ENCODE results near the gene RAB9A.

The RAB9A gene

GRCh38 chrX:13747836-13748235 is 58.9 kb downstream of the RAB9A start:
- no peak for DNase-seq (ENCODE audit: low read depth, low spot score)

GRCh38 chrX:13748486-13748885 is 59.6 kb downstream of the RAB9A start:
- no peak for DNase-seq (ENCODE audit: low read depth, low spot score)

GRCh38 chrX:13750204-13750603 is 61.3 kb downstream of the RAB9A start:
- no peak for DNase-seq (ENCODE audit: low read depth, low spot score)

- DNase-seq (ENCODE audit: low read depth, low spot score): no peak
These were observed 61.9 kb downstream of the RAB9A start for GRCh38 chrX:13750812-13751211.

GRCh38 chrX:13752141-13752540 is 63.2 kb downstream of the RAB9A start:
- DNase-seq (ENCODE audit: low read depth, low spot score): no peak

GRCh38 chrX:13752646-13753045 is 63.7 kb downstream of the RAB9A start:
- DNase-seq (ENCODE audit: low read depth, low spot score): no peak

GRCh38 chrX:13754765-13755164 is 65.8 kb downstream of the RAB9A start:
- no peak for DNase-seq (ENCODE audit: low read depth, low spot score)

GRCh38 chrX:13755254-13755653 is 66.3 kb downstream of the RAB9A start:
- no peak for DNase-seq (ENCODE audit: low read depth, low spot score)

GRCh38 chrX:13756381-13756780 is 67.5 kb downstream of the RAB9A start:
- no peak for DNase-seq (ENCODE audit: low read depth, low spot score)

GRCh38 chrX:13759152-13759718 is 70.3 kb downstream of the RAB9A start:
- DNase-seq (ENCODE audit: low read depth, low spot score): no peak

All from activated naive CD8-positive, alpha-beta T cell treated with anti-CD3 and anti-CD28 coated beads, Interleukin-2, amount 50 U/mL, for 16 hours (primary cell).